Fibroblast of pulmonary artery (primary cell): ENCODE measurements around the gene CAMTA1.

Source experiments
- DNase-seq: peaks from one replicate; pipeline ENCODE4 v3.0.0-alpha.2; 2010; ENCODE audit warnings: low read depth
- H3K4me3 ChIP-seq: replicated peaks from 2 replicates; pipeline ENCODE4 v1.5.1; 2011; ENCODE audit warnings: low read depth, mild to moderate bottlenecking, control low read depth, low read length, moderate library complexity
- TF ChIP-seq, protein P1 (sequence below): IDR thresholded peaks from 2 replicates; pipeline ENCODE4 v1.5.1; 2011; ENCODE audit warnings: mild to moderate bottlenecking, control low read depth, low read length, inconsistent platforms; ENCODE audit errors: missing control alignments

The CAMTA1 gene

DNA sequence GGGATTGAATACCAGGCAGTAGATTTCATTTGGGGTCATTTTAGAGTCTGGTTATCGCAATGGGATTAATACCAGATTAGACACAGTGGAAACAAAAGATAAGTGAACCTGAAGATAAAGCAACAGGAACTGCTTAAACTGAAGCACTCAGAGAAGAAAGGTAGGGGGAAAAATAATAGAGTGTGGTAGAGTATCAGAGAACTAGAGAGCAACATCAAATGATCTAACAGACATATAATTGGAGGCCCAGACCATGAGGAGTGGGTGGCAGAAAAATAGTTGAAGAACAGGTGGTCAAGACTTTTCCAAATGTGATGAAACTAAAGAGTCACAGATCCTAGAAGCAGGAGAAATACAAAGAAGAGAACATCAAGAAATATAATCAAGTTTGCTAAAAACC lies 484.3 kb downstream of the CAMTA1 start:
- no peak for DNase-seq
- H3K4me3 ChIP-seq = no peak overlapping the region
- TF ChIP-seq, protein P1, sequence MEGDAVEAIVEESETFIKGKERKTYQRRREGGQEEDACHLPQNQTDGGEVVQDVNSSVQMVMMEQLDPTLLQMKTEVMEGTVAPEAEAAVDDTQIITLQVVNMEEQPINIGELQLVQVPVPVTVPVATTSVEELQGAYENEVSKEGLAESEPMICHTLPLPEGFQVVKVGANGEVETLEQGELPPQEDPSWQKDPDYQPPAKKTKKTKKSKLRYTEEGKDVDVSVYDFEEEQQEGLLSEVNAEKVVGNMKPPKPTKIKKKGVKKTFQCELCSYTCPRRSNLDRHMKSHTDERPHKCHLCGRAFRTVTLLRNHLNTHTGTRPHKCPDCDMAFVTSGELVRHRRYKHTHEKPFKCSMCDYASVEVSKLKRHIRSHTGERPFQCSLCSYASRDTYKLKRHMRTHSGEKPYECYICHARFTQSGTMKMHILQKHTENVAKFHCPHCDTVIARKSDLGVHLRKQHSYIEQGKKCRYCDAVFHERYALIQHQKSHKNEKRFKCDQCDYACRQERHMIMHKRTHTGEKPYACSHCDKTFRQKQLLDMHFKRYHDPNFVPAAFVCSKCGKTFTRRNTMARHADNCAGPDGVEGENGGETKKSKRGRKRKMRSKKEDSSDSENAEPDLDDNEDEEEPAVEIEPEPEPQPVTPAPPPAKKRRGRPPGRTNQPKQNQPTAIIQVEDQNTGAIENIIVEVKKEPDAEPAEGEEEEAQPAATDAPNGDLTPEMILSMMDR = no peak

DNA sequence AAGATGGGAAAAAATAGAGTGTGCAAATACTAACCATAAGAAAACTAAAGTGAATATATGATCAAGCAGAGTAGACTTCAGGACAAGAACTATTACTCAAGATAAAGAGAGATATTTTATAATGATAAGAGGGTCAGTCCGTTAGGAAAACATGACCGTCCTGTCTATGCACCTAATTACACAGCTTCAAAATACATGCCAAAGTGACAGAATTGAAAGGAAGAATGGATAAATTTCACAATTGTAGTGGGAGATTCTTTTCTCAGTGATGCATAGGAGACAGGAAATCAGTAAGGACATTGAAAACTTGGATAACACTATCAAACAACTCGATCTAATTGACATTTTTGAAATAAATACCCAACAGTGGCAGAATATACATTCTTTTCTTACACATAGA lies 489.0 kb downstream of the CAMTA1 start:
- TF ChIP-seq, protein P1 = no peak
- no peak overlapping the region for H3K4me3 ChIP-seq
- DNase-seq = no peak

DNA sequence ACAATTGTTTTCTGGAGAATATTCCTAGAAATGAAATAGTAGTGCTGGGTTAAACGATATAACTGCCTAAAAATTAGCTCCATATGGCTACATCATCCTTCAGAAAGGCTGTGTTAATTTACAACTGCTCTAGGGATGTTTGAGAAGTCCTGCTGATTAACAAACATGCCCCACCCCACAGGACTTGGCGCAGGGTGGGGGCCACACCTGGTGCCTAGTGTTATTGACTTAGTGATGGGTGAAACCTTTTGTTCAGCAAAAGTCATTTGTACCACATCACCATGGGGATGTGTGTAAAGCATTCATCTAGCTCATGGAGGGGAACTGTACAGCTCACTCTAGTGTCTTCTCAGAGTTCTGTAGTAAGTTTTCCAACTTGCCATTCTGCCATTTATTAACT lies 492.8 kb downstream of the CAMTA1 start:
- no peak for DNase-seq
- no peak overlapping the region for H3K4me3 ChIP-seq
- TF ChIP-seq, protein P1 = no peak

DNA sequence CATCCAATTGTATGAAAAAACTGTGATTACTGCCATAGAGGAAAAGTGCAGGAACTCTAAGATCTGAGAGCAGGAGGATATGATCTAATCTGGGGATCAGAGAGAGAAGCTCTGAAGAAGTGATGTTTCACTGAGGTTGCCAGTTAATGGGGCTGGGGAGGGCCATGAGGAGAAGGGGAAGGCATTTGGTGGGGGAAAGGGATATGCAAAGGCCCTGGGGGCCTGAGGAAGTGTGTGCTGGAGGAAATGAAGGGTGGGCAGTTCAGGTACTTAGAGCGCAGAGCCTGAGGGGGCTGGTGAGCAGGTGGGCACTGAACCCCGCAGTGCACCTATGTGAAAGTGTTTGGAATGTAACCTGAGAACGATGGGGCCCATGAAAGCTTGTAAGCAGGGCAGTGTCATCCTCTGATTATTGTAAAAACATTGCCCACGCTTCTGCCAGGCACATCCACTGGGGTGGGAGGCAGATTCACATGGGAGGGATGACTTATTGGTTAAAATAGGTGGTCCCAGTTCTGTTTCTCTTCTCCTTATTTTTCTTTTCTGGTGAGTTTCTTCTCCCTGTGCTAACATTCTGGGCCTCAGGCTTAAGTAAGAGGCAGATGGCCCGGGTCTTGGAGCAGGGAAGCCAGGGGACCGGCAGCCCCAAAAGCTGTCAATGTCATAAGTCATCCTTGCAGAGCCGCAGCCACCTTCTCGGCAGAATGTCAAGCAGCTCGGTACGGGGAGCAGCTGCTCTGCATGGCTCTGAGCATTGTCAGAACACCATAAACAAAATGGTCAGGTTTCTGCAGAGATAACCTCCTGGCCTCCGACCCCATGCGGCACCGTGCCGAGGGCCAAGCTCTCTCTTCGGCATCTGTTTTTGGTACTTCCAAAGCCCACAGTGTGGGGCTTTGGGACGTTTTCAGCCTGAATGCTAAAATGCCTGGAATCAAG lies 493.8 kb downstream of the CAMTA1 start:
- TF ChIP-seq, protein P1 = no peak
- H3K4me3 ChIP-seq = no peak overlapping the region
- no peak for DNase-seq

DNA sequence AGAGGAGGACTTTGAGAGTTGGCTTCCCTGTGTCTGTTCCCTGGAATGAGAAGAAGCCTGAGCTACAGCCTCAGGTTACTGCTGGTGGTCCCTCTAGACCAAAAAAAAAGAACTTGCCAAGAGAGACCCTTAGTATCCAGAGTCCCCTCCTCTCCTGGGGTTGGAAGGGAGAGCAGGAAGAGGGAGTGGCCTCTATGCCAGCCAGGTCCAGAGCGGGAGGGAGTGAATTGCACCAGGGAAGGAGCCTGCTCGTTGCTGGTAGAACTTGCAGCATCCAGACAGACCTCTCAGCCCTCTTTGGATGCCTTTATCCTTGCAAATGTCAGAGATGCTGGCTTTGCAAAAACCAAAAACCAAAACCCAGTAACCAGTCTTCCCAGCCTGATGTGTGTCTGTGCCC lies 494.5 kb downstream of the CAMTA1 start:
- no peak overlapping the region for H3K4me3 ChIP-seq
- TF ChIP-seq, protein P1 = no peak
- DNase-seq = no peak

DNA sequence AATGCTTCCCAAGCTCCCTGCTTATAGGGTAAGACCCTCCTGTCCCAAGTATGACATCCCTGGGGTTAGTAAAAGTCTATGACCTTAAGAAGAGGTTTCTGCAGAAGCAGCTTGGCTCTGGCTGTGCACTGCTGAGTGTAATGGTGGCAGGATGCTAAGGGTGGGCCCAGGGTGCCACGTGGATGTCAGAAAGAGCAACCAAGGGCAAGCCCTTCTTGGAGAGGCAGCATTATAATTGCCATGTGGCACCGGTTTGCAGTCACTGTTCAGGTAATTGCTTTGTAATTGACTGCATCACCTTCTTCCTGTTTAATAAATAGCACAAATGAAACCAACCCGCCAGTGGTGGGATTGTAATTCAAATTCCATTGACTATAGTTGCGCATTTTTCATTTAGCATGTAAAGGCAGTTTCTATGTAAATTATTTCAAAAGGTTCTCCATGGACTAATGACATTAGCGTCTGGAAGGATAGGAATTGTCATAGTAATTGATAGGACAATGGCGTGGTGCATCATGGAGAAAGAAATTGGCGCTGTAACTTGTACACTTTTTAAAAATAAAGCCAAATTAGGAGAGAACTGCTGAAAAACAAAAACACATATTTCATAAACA lies 495.2 kb downstream of the CAMTA1 start:
- no peak overlapping the region for H3K4me3 ChIP-seq
- TF ChIP-seq, protein P1 = no peak
- DNase-seq = no peak
